Astrocyte of the spinal cord (primary cell): ENCODE results near the gene PCDHB13.
"Not testable (repeated sequence)": the region's sequence is repeated elsewhere in the genome, so short reads cannot be mapped to it uniquely, and the experiment has no call there.

Experiments used
- DNase-seq: peaks from one replicate; pipeline ENCODE4 v3.0.0; 2011; ENCODE audit warnings: low read depth, low spot score
- H3K4me3 ChIP-seq: 2 replicates; pipeline ENCODE4 v1.5.1; 2011; ENCODE audit warnings: low read depth, mild to moderate bottlenecking, low read length, moderate library complexity
- in situ Hi-C: cut with HindIII; loops from 2 replicates; pipeline ENCODE4 v1.10.0; 2017; ENCODE audit warnings: low sequenced_read_pairs
- TF ChIP-seq, protein P1 (sequence below): IDR thresholded peaks from 2 replicates; pipeline ENCODE4 v1.5.1; 2012; ENCODE audit warnings: low read depth, mild to moderate bottlenecking, low read length, inconsistent platforms

Gene PCDHB13

DNA sequence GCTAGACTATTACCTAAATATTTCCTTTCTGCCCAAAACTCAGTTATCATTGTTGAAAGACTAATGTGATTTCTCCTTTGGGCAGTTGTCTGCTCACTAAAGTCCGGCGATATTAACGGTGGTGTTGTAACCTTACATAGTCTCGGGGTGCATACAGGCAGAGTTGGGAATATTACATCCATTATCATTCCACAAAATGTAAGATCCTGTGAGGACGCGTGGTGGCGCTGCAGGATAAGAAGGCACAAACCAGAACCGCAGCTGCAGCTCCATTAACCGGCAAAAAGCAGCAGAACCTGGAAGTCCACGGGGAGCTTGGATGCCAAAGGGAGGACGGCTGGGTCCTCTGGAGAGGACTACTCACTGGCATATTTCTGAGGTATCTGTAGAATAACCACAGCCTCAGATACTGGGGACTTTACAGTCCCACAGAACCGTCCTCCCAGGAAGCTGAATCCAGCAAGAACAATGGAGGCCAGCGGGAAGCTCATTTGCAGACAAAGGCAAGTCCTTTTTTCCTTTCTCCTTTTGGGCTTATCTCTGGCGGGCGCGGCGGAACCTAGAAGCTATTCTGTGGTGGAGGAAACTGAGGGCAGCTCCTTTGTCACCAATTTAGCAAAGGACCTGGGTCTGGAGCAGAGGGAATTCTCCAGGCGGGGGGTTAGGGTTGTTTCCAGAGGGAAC is at the start of gene PCDHB13:
Gene PCDHB13 (plus strand): TSS at position 264 of the 684 bp plus-strand sequence. CDS start 205 bp downstream, at position 469.
- DNase-seq, in situ Hi-C loops, H3K4me3 ChIP-seq: not testable (repeated sequence)

- in situ Hi-C loops = no loop called here
- H3K4me3 ChIP-seq = no peak within 1 kb of the TSS
Observed at GRCh38 chr5:141172381-141173204, 41.1 kb upstream of the PCDHB13 start, which contains the start of gene PCDHB7. PCDHB7 (plus strand) TSS chr5:141172644; CDS start chr5:141172836, 192 bp downstream.

DNA sequence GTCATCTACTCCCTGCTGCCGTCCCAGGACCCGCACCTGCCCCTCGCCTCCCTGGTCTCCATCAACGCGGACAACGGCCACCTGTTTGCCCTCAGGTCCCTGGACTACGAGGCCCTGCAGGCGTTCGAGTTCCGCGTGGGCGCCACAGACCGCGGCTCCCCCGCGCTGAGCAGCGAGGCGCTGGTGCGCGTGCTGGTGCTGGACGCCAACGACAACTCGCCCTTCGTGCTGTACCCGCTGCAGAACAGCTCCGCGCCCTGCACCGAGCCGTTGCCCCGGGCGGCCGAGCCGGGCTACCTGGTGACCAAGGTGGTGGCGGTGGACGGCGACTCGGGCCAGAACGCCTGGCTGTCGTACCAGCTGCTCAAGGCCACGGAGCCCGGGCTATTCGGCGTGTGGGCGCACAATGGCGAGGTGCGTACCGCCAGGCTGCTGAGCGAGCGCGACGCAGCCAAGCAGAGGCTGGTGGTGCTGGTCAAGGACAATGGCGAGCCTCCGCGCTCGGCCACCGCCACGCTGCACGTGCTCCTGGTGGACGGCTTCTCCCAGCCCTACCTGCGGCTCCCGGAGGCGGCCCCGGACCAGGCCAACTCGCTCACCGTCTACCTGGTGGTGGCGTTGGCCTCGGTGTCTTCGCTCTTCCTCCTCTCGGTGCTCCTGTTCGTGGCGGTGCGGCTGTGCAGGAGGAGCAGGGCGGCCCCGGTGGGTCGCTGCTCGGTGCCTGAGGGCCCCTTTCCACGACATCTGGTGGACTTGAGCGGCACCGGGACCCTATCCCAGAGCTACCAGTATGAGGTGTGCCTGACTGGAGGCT is 39.2 kb upstream of the PCDHB13 start:
- H3K4me3 ChIP-seq, DNase-seq, in situ Hi-C loops: not testable (repeated sequence)

More at GRCh38 chr5:141172381-141173204, 41.1 kb upstream of the PCDHB13 start, which contains the start of gene PCDHB7:
- peak; percentile 7 for DNase-seq
- TF ChIP-seq, protein P1, sequence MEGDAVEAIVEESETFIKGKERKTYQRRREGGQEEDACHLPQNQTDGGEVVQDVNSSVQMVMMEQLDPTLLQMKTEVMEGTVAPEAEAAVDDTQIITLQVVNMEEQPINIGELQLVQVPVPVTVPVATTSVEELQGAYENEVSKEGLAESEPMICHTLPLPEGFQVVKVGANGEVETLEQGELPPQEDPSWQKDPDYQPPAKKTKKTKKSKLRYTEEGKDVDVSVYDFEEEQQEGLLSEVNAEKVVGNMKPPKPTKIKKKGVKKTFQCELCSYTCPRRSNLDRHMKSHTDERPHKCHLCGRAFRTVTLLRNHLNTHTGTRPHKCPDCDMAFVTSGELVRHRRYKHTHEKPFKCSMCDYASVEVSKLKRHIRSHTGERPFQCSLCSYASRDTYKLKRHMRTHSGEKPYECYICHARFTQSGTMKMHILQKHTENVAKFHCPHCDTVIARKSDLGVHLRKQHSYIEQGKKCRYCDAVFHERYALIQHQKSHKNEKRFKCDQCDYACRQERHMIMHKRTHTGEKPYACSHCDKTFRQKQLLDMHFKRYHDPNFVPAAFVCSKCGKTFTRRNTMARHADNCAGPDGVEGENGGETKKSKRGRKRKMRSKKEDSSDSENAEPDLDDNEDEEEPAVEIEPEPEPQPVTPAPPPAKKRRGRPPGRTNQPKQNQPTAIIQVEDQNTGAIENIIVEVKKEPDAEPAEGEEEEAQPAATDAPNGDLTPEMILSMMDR = peak; percentile 41

GRCh38 chr5:141175933-141176332 is 37.8 kb upstream of the PCDHB13 start:
- in situ Hi-C loops = no loop called here
- TF ChIP-seq, protein P1 = no peak
- H3K4me3 ChIP-seq = no peak overlapping the region
- DNase-seq = no peak

DNA sequence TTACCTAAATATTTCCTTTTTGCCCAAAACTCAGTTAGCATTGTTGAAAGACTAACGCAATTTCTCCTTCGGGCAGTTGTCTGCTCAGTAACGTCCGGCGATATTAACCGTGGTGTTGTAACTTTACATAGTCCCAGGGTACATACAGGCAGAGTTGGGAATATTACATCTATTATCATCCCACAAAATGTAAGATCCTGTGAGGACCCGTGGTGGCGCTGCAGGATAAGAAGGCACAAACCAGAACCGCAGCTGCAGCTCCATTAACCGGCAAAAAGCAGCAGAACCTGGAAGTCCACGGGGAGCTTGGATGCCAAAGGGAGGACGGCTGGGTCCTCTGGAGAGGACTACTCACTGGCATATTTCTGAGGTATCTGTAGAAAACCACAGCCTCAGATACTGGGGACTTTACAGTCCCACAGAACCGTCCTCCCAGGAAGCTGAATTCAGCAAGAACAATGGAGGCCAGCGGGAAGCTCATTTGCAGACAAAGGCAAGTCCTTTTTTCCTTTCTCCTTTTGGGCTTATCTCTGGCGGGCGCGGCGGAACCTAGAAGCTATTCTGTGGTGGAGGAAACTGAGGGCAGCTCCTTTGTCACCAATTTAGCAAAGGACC is 36.0 kb upstream of the PCDHB13 start, which contains the start of gene PCDHB8:
Gene PCDHB8 (plus strand): TSS at position 214 of the 615 bp plus-strand sequence. CDS start 245 bp downstream, at position 459.
- in situ Hi-C loops, H3K4me3 ChIP-seq, DNase-seq: not testable (repeated sequence)

DNA sequence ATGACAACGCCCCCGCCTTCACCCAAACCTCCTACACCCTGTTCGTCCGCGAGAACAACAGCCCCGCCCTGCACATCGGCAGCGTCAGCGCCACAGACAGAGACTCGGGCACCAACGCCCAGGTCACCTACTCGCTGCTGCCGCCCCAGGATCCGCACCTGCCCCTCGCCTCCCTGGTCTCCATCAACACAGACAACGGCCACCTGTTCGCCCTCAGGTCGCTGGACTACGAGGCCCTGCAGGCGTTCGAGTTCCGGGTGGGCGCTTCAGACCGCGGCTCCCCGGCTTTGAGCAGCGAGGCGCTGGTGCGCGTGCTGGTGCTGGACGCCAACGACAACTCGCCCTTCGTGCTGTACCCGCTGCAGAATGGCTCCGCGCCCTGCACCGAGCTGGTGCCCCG is 34.3 kb upstream of the PCDHB13 start:
- H3K4me3 ChIP-seq, in situ Hi-C loops, DNase-seq: not testable (repeated sequence)

- DNase-seq, H3K4me3 ChIP-seq, in situ Hi-C loops: not testable (repeated sequence)
Observed at GRCh38 chr5:141179876-141180275, 33.8 kb upstream of the PCDHB13 start.

GRCh38 chr5:141180313-141180712 is 33.4 kb upstream of the PCDHB13 start:
- no peak overlapping the region for H3K4me3 ChIP-seq
- in situ Hi-C loops = no loop called here
- TF ChIP-seq, protein P1 = no peak
- no peak for DNase-seq
